Endothelial cell of umbilical vein (primary cell): ENCODE results near the gene C3orf20. TPM values are rescaled to one million over a fixed set of nuclear protein-coding genes. Genes with fewer than 3 reads are reported as not detected.

Source experiments
- BruUV-seq: library from RNA; stranded (reverse); fragments of 400-500 nt; replicated peaks from 2 replicates; lab custom pipeline; 2021; lab: Mats Ljungman, UMichigan
- CTCF ChIA-PET: fragments of 300-600, 350-600 bp; sonication (Branson Sonifier 250); formaldehyde crosslinking; loops from one replicate; lab custom pipeline; 2021; ENCODE audit warnings: antibody characterized with exemption, inconsistent platforms; lab: Charles Lee
- POLR2A ChIA-PET: fragments of 300-600, 350-600 bp; sonication (Branson Sonifier 250); formaldehyde crosslinking; loops from one replicate; lab custom pipeline; 2021; ENCODE audit warnings: antibody characterized with exemption, inconsistent platforms; lab: Charles Lee
- DNase-seq: peaks from one replicate; pipeline ENCODE4 v3.0.0-alpha.2; 2011; ENCODE audit warnings: low read depth, low spot score
- FAIRE-seq: peaks from 2 replicates; lab custom pipeline; 2011; peaks lifted over from hg19 to GRCh38; lab: Jason Lieb, UNC
- H2AFZ ChIP-seq: 2 replicates; pipeline ENCODE4 v1.6.0; 2012; ENCODE audit warnings: low read depth, low read length, control low read depth, inconsistent platforms
- H3K27ac ChIP-seq: 2 replicates; pipeline ENCODE4 v1.5.1; 2011; ENCODE audit warnings: low read depth, mild to moderate bottlenecking, control low read depth, low read length, moderate library complexity; ENCODE audit not compliant: insufficient read depth
- H3K27me3 ChIP-seq, 2 experiments: 2 replicates each; pipeline versions ENCODE4 v1.6.0 to v1.6.1; 2011; ENCODE audit warnings: low read length in 2 of 2, mixed read lengths in 1 of 2; ENCODE audit not compliant: control insufficient read depth in 2 of 2, insufficient read depth in 2 of 2
- H3K36me3 ChIP-seq, 2 experiments: 2 replicates in 1 of 2; 3 replicates in 1 of 2; pipeline ENCODE4 v1.5.1; 2011; ENCODE audit warnings: low read length in 2 of 2, mild to moderate bottlenecking in 1 of 2, moderate library complexity in 1 of 2; ENCODE audit not compliant: control insufficient read depth in 2 of 2, insufficient read depth in 2 of 2; ENCODE audit errors: extremely low read depth in 1 of 2
- H3K4me1 ChIP-seq: 3 replicates; pipeline ENCODE4 v1.5.1; 2011; ENCODE audit warnings: mild to moderate bottlenecking, low read length; ENCODE audit not compliant: control insufficient read depth, insufficient read depth; ENCODE audit errors: extremely low read depth
- H3K4me2 ChIP-seq: 2 replicates; pipeline ENCODE4 v1.6.1; 2011; ENCODE audit warnings: low read length, control low read depth, mixed read lengths; ENCODE audit not compliant: insufficient read depth
- H3K4me3 ChIP-seq, 3 experiments: fragments of 200-600 bp in 1 of 3; sonication (generic), shearing (Covaris generic) in 1 of 3; replicated peaks in 1 of 3; 2 replicates each; pipeline ENCODE4 v1.5.1; 2011 to 2016; ENCODE audit warnings: control low read depth in 3 of 3, low read length in 3 of 3, mild to moderate bottlenecking in 2 of 3, inconsistent platforms in 1 of 3, low read depth in 1 of 3, moderate library complexity in 1 of 3; ENCODE audit not compliant: insufficient read depth in 1 of 3
- H3K79me2 ChIP-seq: 2 replicates; pipeline ENCODE4 v1.6.0; 2012; ENCODE audit warnings: low read length, inconsistent platforms; ENCODE audit not compliant: control insufficient read depth, insufficient read depth
- H3K9ac ChIP-seq: replicated peaks from 2 replicates; pipeline ENCODE3; 2011; ENCODE audit warnings: low read length, control low read depth; ENCODE audit not compliant: insufficient read depth; ENCODE audit errors: extremely low read depth
- H3K9me1 ChIP-seq: replicated peaks from 3 replicates; pipeline ENCODE4 v1.6.0; 2011; ENCODE audit warnings: mild to moderate bottlenecking, low read length; ENCODE audit not compliant: control insufficient read depth, insufficient read depth; ENCODE audit errors: extremely low read depth
- H3K9me3 ChIP-seq: replicated peaks from 2 replicates; pipeline ENCODE4 v1.5.1; 2012; ENCODE audit warnings: low read length, inconsistent platforms; ENCODE audit not compliant: control insufficient read depth, insufficient read depth
- H4K20me1 ChIP-seq: replicated peaks from 2 replicates; pipeline ENCODE3; 2011; ENCODE audit warnings: mild to moderate bottlenecking, low read length; ENCODE audit not compliant: control insufficient read depth, insufficient read depth; ENCODE audit errors: extremely low read depth
- CTCF ChIP-seq, 2 donors: IDR thresholded peaks; 1 replicate in 1 of 2; 2 replicates in 1 of 2; pipeline ENCODE4 v1.5.1; 2011; ENCODE audit warnings: low read length in 2 of 2, mild to moderate bottlenecking in 2 of 2, moderate library complexity in 2 of 2, control low read depth in 1 of 2, inconsistent platforms in 1 of 2, low read depth in 1 of 2; ENCODE audit not compliant: insufficient read depth in 1 of 2; ENCODE audit errors: extremely low read depth in 1 of 2
- EZH2 ChIP-seq: IDR thresholded peaks from 2 replicates; pipeline ENCODE4 v1.6.1; 2012; ENCODE audit warnings: borderline replicate concordance, low read depth, mild to moderate bottlenecking, moderate library complexity, low read length, inconsistent platforms; ENCODE audit not compliant: severe bottlenecking
- FOS ChIP-seq: IDR thresholded peaks from 2 replicates; pipeline ENCODE4 v1.6.1; 2011; ENCODE audit warnings: mild to moderate bottlenecking, low read length, moderate library complexity, borderline replicate concordance; ENCODE audit not compliant: insufficient read depth
- GATA2 ChIP-seq: IDR thresholded peaks from 2 replicates; pipeline ENCODE4 v1.7.0; 2011; ENCODE audit warnings: low read depth, mild to moderate bottlenecking, moderate library complexity, mixed read lengths, low read length; ENCODE audit not compliant: insufficient read length, insufficient read depth
- JUN ChIP-seq: IDR thresholded peaks from 2 replicates; pipeline ENCODE4 v1.6.1; 2011; ENCODE audit warnings: borderline replicate concordance, low read depth; ENCODE audit not compliant: insufficient read length, insufficient read depth
- MYC ChIP-seq: IDR thresholded peaks from one replicate; pipeline ENCODE4 v1.6.1; 2011; ENCODE audit warnings: mild to moderate bottlenecking, low read depth, low read length
- POLR2A ChIP-seq: IDR thresholded peaks from 2 replicates; pipeline ENCODE4 v1.6.1; 2012; ENCODE audit warnings: low read depth, mild to moderate bottlenecking, control low read depth, low read length
- POLR2AphosphoS5 ChIP-seq: IDR thresholded peaks from 2 replicates; pipeline ENCODE4 v1.6.1; 2012; ENCODE audit warnings: low read depth, mild to moderate bottlenecking, control low read depth, low read length, moderate library complexity; ENCODE audit not compliant: insufficient read depth
- dilution Hi-C: fragments of 300-500 bp; cut with MboI; formaldehyde crosslinking; loops from one replicate; pipeline ENCODE4 v1.15.0; 2019; ENCODE audit warnings: low sequenced_read_pairs; ENCODE audit not compliant: extremely low pct_ligation_motif_present
- intact Hi-C: fragments of 100-400 bp; cut with micrococcal nuclease; formaldehyde crosslinking; loops from one replicate; pipeline ENCODE4 v1.10.0; 2022
- polyA plus RNA-seq, 4 experiments: library from polyadenylated mRNA; depleted of rRNA in 3 of 4; stranded (reverse) in 3 of 4; unstranded in 1 of 4; fragments of >200 nt; gene quantifications; 2 replicates each; pipeline versions ENCODE4 v1.2.1 to v1.2.3, GENCODE V29; 2011 to 2012; ENCODE audit warnings: missing spikeins in 1 of 4
- total RNA-seq: library from RNA; stranded (reverse); gene quantifications from 2 replicates; pipeline ENCODE4 v1.2.3, GENCODE V29; 2021
- TF ChIP-seq, protein P1 (sequence below): IDR thresholded peaks from 2 replicates; pipeline ENCODE4 v1.6.1; 2011; ENCODE audit not compliant: insufficient read depth, insufficient read length

C3orf20 gene
- total and polyA plus RNA-seq, 2 donors (not counting 3 experiments of a cell fraction or from before 2014, with no cell fraction given) = not detected

GRCh38 chr3:14684447-14684846, 9.5 kb downstream of the C3orf20 start:
- Histone ChIP-seq H3K4me3 (no peak overlapping the region), H3K36me3 (no peaks in the 10 kb centered on the region), H3K4me1 (no peaks in the 10 kb centered on the region), H3K9ac (no peak overlapping the region), H3K79me2 (no peaks in the 10 kb centered on the region), H2AFZ (no peak overlapping the region), H3K9me1 (no peaks in the 10 kb centered on the region), H3K27ac (no peak overlapping the region), H4K20me1 (no peaks in the 10 kb centered on the region), H3K9me3 (no peaks in the 10 kb centered on the region), H3K4me2 (no peak overlapping the region), H3K27me3 (peaks cover 0 to 2% of the 10 kb centered on the region in 2 experiments)
- CTCF ChIA-PET = no interaction called here
- FAIRE-seq (no peak), DNase-seq (no peak)
- intact Hi-C loops = no loop called here
- TF ChIP-seq GATA2 (no peak), MYC (no peak)
- BruUV-seq = no TSS peak
- POLR2A ChIA-PET = no interaction called here
- dilution Hi-C loops = no loop called here

GRCh38 chr3:14685179-14685578, 10.2 kb downstream of the C3orf20 start:
- Histone ChIP-seq H3K9ac (no peak overlapping the region), H3K79me2 (no peaks in the 10 kb centered on the region), H3K9me1 (no peaks in the 10 kb centered on the region), H3K4me3 (no peak overlapping the region), H2AFZ (no peak overlapping the region), H3K36me3 (no peaks in the 10 kb centered on the region), H4K20me1 (no peaks in the 10 kb centered on the region), H3K27me3 (peaks cover 0 to 6% of the 10 kb centered on the region in 2 experiments), H3K4me1 (no peaks in the 10 kb centered on the region), H3K27ac (no peak overlapping the region), H3K4me2 (no peak overlapping the region), H3K9me3 (no peaks in the 10 kb centered on the region)
- TF ChIP-seq FOS (no peak), MYC (no peak), CTCF (IDR thresholded peaks at IDR 0.05; ENCODE audit: extremely low read depth in 1 of 2, insufficient read depth in 1 of 2, low read depth in 1 of 2, low read length in 2 of 2) (no peak), POLR2AphosphoS5 (no peak), POLR2A (no peak), EZH2 (no peak), GATA2 (no peak), JUN (no peak)
- TF ChIP-seq, protein P1, sequence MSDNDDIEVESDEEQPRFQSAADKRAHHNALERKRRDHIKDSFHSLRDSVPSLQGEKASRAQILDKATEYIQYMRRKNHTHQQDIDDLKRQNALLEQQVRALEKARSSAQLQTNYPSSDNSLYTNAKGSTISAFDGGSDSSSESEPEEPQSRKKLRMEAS = no peak
- dilution Hi-C loops = no loop called here
- CTCF ChIA-PET = no interaction called here
- no TSS peak for BruUV-seq
- no peak for DNase-seq
- intact Hi-C loops = no loop called here
- POLR2A ChIA-PET = no interaction called here
- FAIRE-seq = no peak
